GM12878 (cell line): Measurements from ENCODE around the gene PAF1. TPM values are rescaled to one million over a fixed set of nuclear protein-coding genes. Genes with fewer than 3 reads are reported as not detected.

Experiments used
- CBX5 ChIP-seq: sonication (generic); IDR thresholded peaks from 2 replicates; pipeline ENCODE4 v1.6.1; 2016; ENCODE audit warnings: low read depth, moderate library complexity, mild to moderate bottlenecking, inconsistent platforms
- CHD4 ChIP-seq: fragments of 200-600 bp; sonication (generic); IDR thresholded peaks from 2 replicates; pipeline ENCODE4 v1.6.1; 2016; ENCODE audit warnings: mild to moderate bottlenecking
- E2F8 ChIP-seq: fragments of 450-650 bp; IDR thresholded peaks from 2 replicates; pipeline ENCODE4 v1.6.1; 2018; ENCODE audit warnings: mild to moderate bottlenecking, low read depth, moderate library complexity; ENCODE audit not compliant: partially characterized antibody
- E4F1 ChIP-seq: fragments of 450-650 bp; IDR thresholded peaks from 2 replicates; pipeline ENCODE4 v1.6.1; 2018; ENCODE audit warnings: borderline replicate concordance, mild to moderate bottlenecking; ENCODE audit not compliant: partially characterized antibody
- EZH2 ChIP-seq: IDR thresholded peaks from 2 replicates; pipeline ENCODE4 v1.6.1; 2012; ENCODE audit warnings: low read depth, mild to moderate bottlenecking, control low read depth, inconsistent platforms, low read length, borderline replicate concordance; ENCODE audit not compliant: control insufficient read depth
- FOS ChIP-seq: IDR thresholded peaks from 3 replicates; pipeline ENCODE4 v1.6.1; 2011; ENCODE audit warnings: borderline replicate concordance; ENCODE audit not compliant: insufficient read length; ENCODE audit errors: extremely low read depth
- JUND ChIP-seq: IDR thresholded peaks from 2 replicates; pipeline ENCODE4 v1.6.1; 2012; ENCODE audit warnings: low read depth, mild to moderate bottlenecking, low read length, improper control_type of control experiment, moderate library complexity
- MTA2 ChIP-seq: fragments of 450-650 bp; IDR thresholded peaks from 2 replicates; pipeline ENCODE4 v1.6.1; 2016; ENCODE audit warnings: low read depth, mild to moderate bottlenecking, moderate library complexity
- PML ChIP-seq: IDR thresholded peaks from 2 replicates; pipeline ENCODE4 v1.6.1; 2012; ENCODE audit warnings: low read length, inconsistent platforms
- SMAD5 ChIP-seq: IDR thresholded peaks from 2 replicates; pipeline ENCODE4 v1.6.1; 2016; ENCODE audit warnings: antibody characterized with exemption, low read depth
- SREBF1 ChIP-seq: IDR thresholded peaks from 2 replicates; pipeline ENCODE4 v1.6.1; 2012; ENCODE audit warnings: mild to moderate bottlenecking, low read length
- ZBED1 ChIP-seq: IDR thresholded peaks from 2 replicates; pipeline ENCODE4 v1.6.1; 2016; ENCODE audit warnings: borderline replicate concordance
- ZBTB11 ChIP-seq: fragments of 450-650 bp; formaldehyde crosslinking; IDR thresholded peaks from 2 replicates; pipeline ENCODE4 v1.5.0; 2022; ENCODE audit warnings: mild to moderate bottlenecking, missing genetic modification characterization
- ZNF217 ChIP-seq: fragments of 450-650 bp; IDR thresholded peaks from 2 replicates; pipeline ENCODE4 v1.6.1; 2017; ENCODE audit warnings: antibody characterized with exemption, mild to moderate bottlenecking
- ZNF384 ChIP-seq: IDR thresholded peaks from 2 replicates; pipeline ENCODE4 v1.6.1; 2012; ENCODE audit warnings: low read depth, mild to moderate bottlenecking, low read length, improper control_type of control experiment, borderline replicate concordance
- ZSCAN29 ChIP-seq: fragments of 450-650 bp; IDR thresholded peaks from 2 replicates; pipeline ENCODE4 v1.6.1; 2017; ENCODE audit warnings: mild to moderate bottlenecking, moderate library complexity
- ZZZ3 ChIP-seq: IDR thresholded peaks from 2 replicates; pipeline ENCODE4 v1.6.1; 2011; ENCODE audit warnings: low read depth; ENCODE audit not compliant: control insufficient read depth, insufficient read length
- polyA plus RNA-seq, 11 experiments: library from polyadenylated mRNA; depleted of rRNA in 4 of 11; unstranded in 6 of 11; stranded (reverse) in 5 of 11; fragments of >200 nt; fragmentation: Nextera tagmentation in 4 of 11; fragmentation: Illumina TruSeq in 1 of 11; extraction: Ambion mirVana in 4 of 11; extraction: Trizol in 1 of 11; gene quantifications; 1 replicate in 1 of 11; 2 replicates in 10 of 11; pipeline versions ENCODE4 v1.2.1 to v1.2.3, GENCODE V29; 2011 to 2016; ENCODE audit warnings: inconsistent platforms in 2 of 11, missing spikeins in 2 of 11, low read depth in 1 of 11
- total RNA-seq, 4 experiments: library from RNA; depleted of rRNA in 3 of 4; stranded (reverse); fragments of >200 nt in 3 of 4; fragmentation: Illumina TruSeq in 1 of 4; extraction: Trizol in 1 of 4; gene quantifications; 2 replicates each; pipeline versions ENCODE4 v1.2.1 to v1.2.3, GENCODE V29; 2013 to 2021
- TF ChIP-seq, protein P1 (sequence below): fragments of 450-650 bp; conservative IDR thresholded peaks from 2 replicates; pipeline ENCODE4 v1.6.1; 2017; ENCODE audit warnings: mild to moderate bottlenecking, moderate library complexity

Gene PAF1
- total and polyA plus RNA-seq, 10 of the 15 experiments (the other 5 are each of a cell fraction or from before 2014, with no cell fraction given): 1.7 to 45.8 (median 39.6) TPM

- TF ChIP-seq E4F1: no peak
- TF ChIP-seq, protein P1, sequence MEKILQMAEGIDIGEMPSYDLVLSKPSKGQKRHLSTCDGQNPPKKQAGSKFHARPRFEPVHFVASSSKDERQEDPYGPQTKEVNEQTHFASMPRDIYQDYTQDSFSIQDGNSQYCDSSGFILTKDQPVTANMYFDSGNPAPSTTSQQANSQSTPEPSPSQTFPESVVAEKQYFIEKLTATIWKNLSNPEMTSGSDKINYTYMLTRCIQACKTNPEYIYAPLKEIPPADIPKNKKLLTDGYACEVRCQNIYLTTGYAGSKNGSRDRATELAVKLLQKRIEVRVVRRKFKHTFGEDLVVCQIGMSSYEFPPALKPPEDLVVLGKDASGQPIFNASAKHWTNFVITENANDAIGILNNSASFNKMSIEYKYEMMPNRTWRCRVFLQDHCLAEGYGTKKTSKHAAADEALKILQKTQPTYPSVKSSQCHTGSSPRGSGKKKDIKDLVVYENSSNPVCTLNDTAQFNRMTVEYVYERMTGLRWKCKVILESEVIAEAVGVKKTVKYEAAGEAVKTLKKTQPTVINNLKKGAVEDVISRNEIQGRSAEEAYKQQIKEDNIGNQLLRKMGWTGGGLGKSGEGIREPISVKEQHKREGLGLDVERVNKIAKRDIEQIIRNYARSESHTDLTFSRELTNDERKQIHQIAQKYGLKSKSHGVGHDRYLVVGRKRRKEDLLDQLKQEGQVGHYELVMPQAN: peak; percentile 63; the same call in 1 of the 2 replicates
- no peak for TF ChIP-seq EZH2
- TF ChIP-seq JUND: peak; percentile 68; the same call in 1 of the 2 replicates
- TF ChIP-seq ZBED1: peak; percentile 78
- no peak for TF ChIP-seq CBX5
- no peak for TF ChIP-seq CHD4
- TF ChIP-seq FOS: no peak
- TF ChIP-seq SMAD5: no peak
- TF ChIP-seq SREBF1: no peak
- TF ChIP-seq ZSCAN29: no peak
- no peak for TF ChIP-seq ZBTB11
- TF ChIP-seq MTA2: peak; percentile 50; the same call in 1 of the 2 replicates
- no peak for TF ChIP-seq E2F8
- TF ChIP-seq ZNF384: 0 out of 2 replicates have a peak, but pooled peaks have one; percentile 2
- TF ChIP-seq ZNF217: 0 out of 2 replicates have a peak, but pooled peaks have one; percentile 36
- no peak for TF ChIP-seq PML
- TF ChIP-seq ZZZ3: no peak
Measured at GRCh38 chr19:39403331-39404312, 12.7 kb upstream of the PAF1 start (continued).
